NCI-H146 (cell line): Measurements from ENCODE around the gene PLA2G12A.

ENCODE experiments used
- DNase-seq: peaks from one replicate; lab custom pipeline; 2025; lab: John Stamatoyannopoulos, UW

The PLA2G12A gene

DNA sequence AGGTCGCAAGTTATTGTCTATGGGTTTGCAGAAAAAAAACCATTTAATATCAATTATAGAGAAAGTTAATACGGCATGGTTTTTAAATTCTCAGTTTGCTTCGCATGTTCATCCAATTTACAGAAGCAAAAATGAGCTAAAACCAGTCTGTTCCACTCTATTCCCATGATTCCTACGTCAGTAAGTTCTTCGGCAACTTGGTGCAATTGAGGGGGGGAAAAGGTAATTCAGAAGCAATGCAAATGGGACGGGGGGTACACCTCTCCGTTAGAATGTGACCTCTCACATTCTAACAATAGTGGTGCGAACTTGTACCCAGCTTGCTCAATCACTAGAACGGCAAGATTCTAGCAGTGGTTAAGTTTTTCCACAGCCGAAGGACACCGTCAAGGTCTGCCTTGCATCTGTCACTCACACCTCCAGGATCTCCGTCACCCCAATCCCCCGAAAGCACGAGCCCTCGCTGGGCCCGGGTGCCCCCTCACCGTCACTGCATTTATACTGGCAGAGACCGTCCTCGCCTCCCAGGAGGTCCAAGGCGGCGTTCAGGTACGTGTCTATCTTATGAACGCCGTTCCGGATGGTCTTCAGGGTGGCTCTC, 653 bp downstream of the PLA2G12A start:
- peak; percentile 23 for DNase-seq

- peak; percentile 27 for DNase-seq
Observed at GRCh38 chr4:109728385-109728784, 1.5 kb downstream of the PLA2G12A start.

GRCh38 chr4:109723110-109723509, 6.8 kb downstream of the PLA2G12A start:
- DNase-seq = no peak

GRCh38 chr4:109722357-109722756, 7.5 kb downstream of the PLA2G12A start:
- DNase-seq = no peak

- no peak for DNase-seq
Observed at GRCh38 chr4:109721033-109721432, 8.8 kb downstream of the PLA2G12A start.

DNA sequence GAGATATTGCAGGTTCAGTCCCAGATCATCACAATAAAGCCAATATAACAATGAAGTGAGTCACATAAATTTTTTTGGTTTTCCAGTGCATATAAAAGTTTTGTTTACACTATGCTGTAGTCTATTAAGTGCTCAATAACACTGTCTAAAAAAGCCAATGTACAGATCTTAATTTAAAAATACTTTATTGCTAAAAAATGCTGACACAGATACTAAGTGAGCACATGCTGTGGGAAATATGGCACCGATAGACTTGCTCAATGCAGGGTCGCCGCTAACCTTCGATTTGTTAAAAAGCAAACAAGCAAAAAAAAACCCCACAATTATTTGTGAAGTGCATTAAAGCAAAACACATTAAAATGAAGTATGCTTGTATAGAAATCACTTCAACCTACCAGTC, 10.3 kb downstream of the PLA2G12A start:
- DNase-seq = no peak

DNA sequence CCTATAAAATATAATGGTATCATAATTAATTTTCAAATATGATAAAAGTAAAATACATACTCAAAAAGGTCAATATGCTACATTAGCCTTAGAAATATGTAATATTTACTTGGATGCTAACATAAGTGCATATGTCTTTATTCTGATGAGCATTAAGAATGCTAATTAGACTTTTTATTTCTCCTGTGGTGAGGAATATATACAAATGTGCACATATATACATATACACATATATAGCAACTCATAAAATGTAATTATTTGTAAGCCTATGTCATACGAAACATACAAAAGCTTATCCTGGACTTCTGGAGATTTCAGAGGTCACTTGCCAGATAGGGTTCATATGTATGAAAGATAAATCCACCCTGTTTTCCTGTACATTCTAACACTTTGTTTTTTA, 11.1 kb downstream of the PLA2G12A start:
- DNase-seq = no peak

- no peak for DNase-seq
Observed at GRCh38 chr4:109713500-109713899, 16.4 kb downstream of the PLA2G12A start.

GRCh38 chr4:109708990-109709389, 20.9 kb downstream of the PLA2G12A start:
- DNase-seq = no peak

DNA sequence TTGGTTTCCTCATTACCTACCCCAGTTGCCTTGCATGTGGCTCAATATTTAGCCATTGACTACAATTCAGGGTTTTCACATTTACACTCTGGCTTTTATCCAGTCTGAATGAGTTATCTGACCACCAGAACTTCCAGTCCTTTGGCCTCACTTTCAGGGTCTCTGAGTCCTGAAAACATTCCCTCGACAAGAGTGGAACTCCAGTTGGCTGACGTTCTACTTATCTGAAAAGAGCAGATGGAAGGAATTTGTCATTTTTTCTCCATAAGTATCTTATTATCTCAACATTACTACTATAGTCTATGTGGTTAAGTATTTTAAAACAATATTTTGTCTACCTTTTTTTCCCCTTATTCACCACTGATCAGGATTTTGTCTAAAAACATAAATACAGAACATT, 21.4 kb downstream of the PLA2G12A start:
- DNase-seq = no peak

DNA sequence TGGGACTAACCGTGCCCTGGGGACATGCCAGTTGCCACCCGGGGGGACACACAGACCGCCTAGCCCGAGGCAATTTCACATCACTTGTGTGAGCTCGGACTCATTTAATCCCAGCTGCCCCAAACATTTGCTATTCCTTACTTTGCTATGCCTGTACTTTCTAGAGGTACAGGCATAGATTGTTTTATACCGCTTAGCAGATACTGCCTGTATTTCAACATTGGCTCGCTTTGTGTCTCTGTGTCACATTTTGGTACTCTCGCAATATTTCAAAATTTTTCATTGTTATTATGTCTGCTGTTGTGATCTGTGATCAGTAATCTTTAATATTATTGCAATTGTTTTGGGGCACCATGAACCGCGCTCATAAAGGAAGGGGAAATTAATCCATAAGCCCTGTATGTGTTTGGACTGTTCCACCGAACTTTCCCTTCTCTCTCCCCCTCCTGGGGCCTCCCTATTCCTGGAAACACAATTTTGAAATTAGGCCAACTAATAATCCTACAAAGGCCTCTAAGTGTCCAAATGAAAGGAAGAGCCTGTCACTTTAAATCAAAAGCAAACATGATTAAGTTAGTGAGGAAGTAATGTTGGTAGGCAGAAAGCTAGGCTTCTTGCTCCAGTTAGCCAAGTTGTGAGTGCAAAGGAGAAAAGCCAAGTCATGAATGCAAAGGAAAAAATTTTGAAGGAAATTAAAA, 26.1 kb downstream of the PLA2G12A start:
- DNase-seq = peak; percentile 3

- DNase-seq = peak; percentile 94
Observed at GRCh38 chr4:109702950-109703663, 26.8 kb downstream of the PLA2G12A start, which contains the start of gene CASP6. CASP6 (minus strand) TSS chr4:109703445; CDS start chr4:109703395, 50 bp downstream.

- peak; percentile 41 for DNase-seq
Observed at GRCh38 chr4:109701566-109702410, 28.1 kb downstream of the PLA2G12A start.

DNA sequence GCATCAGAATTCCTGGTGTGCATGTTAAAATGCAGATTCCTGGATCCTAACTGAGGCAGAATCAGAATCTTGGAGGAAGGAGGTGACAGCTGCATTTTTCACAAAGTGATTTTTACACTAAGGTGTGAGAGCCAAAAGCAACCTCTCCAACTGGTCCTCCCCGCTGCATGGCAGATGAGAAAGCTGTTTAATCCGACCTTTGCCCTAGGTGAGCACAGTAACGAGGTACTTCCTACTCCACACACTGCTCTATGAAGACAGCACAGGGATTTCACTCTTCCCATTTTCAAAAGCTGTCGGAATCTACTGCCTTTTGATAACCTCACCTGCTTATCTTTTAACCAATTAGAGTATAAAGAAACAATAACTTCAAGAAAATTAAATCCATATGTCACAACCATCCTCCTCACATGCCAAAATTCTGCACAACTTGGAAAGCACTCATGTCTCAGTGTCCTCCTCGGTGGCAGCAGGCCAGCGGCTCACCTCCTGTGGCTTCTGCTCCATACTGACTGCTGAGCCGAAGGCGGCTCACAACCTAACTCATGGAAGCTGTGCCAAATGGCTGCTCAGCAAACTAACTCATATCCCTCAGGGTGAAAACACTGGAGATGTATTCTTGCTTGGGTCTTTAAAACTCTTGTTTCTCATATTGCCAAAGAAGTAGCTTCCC, 30.2 kb downstream of the PLA2G12A start:
- no peak for DNase-seq

DNA sequence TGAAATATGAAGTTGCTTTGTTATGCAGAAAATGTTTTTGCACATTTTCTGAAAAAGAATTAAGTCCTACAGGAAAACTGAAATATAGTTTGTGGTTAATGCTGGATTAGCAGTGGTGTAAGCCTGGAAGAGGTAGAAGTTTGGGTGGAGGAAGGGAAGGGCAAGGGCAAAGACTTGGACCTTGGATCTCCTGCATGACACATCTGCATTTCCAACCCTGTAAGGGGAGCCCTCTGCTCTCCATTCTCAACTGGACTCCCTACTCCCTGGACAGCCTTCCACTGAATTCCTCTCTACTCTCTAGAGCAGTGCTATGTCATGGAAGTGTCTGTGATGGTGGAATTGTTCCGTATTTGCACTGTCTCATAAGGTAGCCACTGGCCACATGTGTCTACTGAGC, 31.2 kb downstream of the PLA2G12A start:
- DNase-seq = no peak

DNA sequence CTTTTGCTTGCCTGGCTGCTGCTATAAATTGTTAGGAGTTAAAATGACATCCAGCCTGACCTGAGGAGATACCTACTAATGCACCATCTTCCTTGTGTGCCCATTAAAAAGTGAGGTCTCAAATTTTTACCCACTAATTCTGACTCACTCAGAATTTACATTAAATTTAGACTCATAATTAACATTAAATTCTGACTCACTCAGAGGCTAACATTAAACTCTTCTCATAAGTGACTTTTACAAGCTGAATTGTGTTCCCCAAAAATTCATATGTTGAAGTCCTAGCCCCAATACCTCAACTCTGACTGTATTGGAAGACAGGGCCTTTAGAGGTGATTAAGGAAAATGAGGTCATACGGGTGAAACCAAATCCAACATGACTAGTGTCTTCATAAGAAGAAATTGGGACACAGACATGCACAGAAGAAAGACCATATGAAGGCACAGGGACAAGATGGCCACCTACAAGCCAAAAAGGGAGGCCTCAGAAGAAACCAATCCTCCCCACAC, 38.4 kb downstream of the PLA2G12A start:
- no peak for DNase-seq

GRCh38 chr4:109690690-109691410, 39.0 kb downstream of the PLA2G12A start:
- no peak for DNase-seq

GRCh38 chr4:109684727-109685126, 45.1 kb downstream of the PLA2G12A start:
- DNase-seq = no peak

GRCh38 chr4:109683621-109684253, 46.1 kb downstream of the PLA2G12A start:
- no peak for DNase-seq

- peak; percentile 19 for DNase-seq
Observed at GRCh38 chr4:109682875-109683274, 47.0 kb downstream of the PLA2G12A start.
